ENCODE results near the gene UBN1.

DNA sequence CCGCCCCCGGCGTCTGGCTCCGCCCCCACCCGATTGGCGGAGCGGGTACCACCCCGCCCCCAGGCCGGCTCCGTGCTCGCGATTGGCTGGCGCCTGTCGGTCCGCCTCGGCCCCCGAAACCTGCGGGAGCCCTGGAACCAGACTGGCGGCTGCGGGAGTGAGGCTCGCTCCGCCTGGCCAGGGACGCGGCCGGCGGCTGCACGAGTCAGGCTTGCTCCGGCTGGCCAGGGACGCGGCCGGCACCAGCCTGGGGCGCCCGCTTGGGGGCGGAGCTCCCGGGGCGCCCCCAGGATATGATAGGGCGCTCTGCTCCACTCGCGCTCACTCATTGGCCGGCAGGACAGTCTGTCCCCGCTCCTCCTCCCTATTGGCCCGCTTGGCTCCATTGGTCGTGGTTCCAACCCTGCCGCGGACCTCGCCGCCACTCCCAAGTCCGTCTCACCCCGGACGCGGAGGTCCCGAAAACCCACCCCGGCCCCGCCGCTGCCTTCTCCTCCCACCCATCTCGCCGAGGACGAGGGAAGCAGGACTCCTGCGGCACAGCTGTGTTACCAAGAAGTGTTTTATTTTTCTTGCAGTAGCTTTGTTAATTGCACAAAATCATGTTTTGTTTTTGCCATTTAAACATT, 44.5 kb upstream of the UBN1 start:
- TF ChIP-seq HNF4A (conservative IDR thresholded peaks at IDR 0.05) (no peak), RAD21 (IDR thresholded peaks at IDR 0.05) (no peak)

Measured in liver (tissue), 2 donors.